Upper lobe of right lung (tissue), 1 donor: ENCODE measurements around the gene ZSCAN5B. TPM values are rescaled to one million over a fixed set of nuclear protein-coding genes. Genes with fewer than 3 reads are reported as not detected.

Experiments
- ATAC-seq: fragments of 200-7000 bp; cut with Tn5 transposase; one replicate; pipeline ENCODE4 v1.9.1; 2020; ENCODE audit warnings: mild to moderate bottlenecking, moderate library complexity
- DNase-seq: peaks from one replicate; pipeline ENCODE4 v3.0.0-alpha.2; 2020
- H3K27ac ChIP-seq: fragments of 200-600 bp; one replicate; pipeline ENCODE4 v1.8.0; 2022
- H3K27me3 ChIP-seq: fragments of 200-600 bp; one replicate; pipeline ENCODE4 v1.8.0; 2022; ENCODE audit warnings: mild to moderate bottlenecking
- H3K36me3 ChIP-seq: fragments of 200-600 bp; one replicate; pipeline ENCODE4 v1.8.0; 2022
- H3K4me1 ChIP-seq: fragments of 200-600 bp; one replicate; pipeline ENCODE4 v1.8.0; 2022
- H3K4me3 ChIP-seq: fragments of 200-600 bp; one replicate; pipeline ENCODE4 v1.8.0; 2022; ENCODE audit warnings: mild to moderate bottlenecking
- H3K9me3 ChIP-seq: fragments of 200-600 bp; one replicate; pipeline ENCODE4 v1.8.0; 2022
- intact Hi-C: fragments of 100-400 bp; cut with DNase I; formaldehyde crosslinking; loops from one replicate; pipeline ENCODE4 v1.11.0; 2022
- total RNA-seq: library from RNA; stranded (reverse); fragmentation: NEBNext Ultra II Directional; extraction: Animal tissue kit (Norgen Biotek cat#: 25700); gene quantifications from one replicate; pipeline ENCODE4 v1.2.1, GENCODE V29; 2021
- TF ChIP-seq, protein P1 (sequence below): fragments of 200-600 bp; IDR thresholded peaks from one replicate; pipeline ENCODE4 v1.8.0; 2022; ENCODE audit warnings: antibody characterized with exemption
- donor health status: DM: no; HTN: yes; CAD: no; lungs with severe emphysema.

ZSCAN5B gene
- total RNA-seq, 1 donor from 2014 or later: 0.20 TPM

DNA sequence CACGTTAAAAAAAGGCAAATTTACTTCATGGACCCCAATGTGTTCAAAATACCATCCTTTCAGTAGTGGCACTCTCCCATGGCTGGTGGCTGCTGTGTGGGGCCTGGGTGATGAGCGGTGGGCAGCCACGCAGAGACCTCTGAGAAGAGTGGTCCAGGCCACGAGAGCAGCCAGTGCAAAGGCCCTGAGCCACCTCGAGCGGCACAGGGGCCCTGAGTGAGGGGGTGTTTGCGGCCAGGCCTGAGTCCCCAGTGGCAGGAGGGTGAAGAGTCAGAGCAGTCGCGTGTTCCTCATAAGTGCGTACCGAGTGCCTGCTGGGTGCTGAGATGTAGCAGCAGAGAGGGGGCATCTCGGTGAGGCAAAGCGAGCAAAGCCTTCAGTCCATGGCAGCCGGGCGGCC lies 49.5 kb downstream of the ZSCAN5B start:
- DNase-seq: no peak
- Histone ChIP-seq H3K4me3 (no peak overlapping the region), H3K27ac (no peak overlapping the region), H3K9me3 (no peaks in the 10 kb centered on the region), H3K4me1 (peaks cover 4% of the 10 kb centered on the region), H3K36me3 (peaks cover 17% of the 10 kb centered on the region), H3K27me3 (no peaks in the 10 kb centered on the region)
- intact Hi-C loops: no loop called here
- ATAC-seq: no peak
- TF ChIP-seq, protein P1, sequence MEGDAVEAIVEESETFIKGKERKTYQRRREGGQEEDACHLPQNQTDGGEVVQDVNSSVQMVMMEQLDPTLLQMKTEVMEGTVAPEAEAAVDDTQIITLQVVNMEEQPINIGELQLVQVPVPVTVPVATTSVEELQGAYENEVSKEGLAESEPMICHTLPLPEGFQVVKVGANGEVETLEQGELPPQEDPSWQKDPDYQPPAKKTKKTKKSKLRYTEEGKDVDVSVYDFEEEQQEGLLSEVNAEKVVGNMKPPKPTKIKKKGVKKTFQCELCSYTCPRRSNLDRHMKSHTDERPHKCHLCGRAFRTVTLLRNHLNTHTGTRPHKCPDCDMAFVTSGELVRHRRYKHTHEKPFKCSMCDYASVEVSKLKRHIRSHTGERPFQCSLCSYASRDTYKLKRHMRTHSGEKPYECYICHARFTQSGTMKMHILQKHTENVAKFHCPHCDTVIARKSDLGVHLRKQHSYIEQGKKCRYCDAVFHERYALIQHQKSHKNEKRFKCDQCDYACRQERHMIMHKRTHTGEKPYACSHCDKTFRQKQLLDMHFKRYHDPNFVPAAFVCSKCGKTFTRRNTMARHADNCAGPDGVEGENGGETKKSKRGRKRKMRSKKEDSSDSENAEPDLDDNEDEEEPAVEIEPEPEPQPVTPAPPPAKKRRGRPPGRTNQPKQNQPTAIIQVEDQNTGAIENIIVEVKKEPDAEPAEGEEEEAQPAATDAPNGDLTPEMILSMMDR: no peak

DNA sequence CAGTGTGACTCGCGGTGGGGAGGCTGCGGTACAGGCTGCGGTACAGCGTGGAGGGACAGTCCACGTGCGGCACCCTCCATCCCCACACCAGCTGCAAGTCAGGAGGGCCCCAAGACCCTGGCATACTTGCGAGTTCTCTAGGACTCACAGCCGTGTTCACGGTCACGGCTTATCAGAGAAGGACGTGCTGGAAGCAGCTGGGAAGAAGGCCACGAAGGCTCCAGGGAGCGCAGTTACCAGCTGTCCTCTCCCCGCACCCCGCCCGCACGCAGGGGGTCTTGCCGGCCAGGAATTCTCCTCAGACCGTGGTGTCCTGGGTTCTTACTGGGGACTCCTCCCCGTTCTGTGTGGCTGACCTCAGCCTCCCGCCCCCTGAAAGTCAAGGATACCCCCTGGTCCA lies 50.3 kb downstream of the ZSCAN5B start:
- H3K9me3 ChIP-seq: no peaks in the 10 kb centered on the region
- no peak overlapping the region for H3K27ac ChIP-seq
- H3K27me3 ChIP-seq: no peaks in the 10 kb centered on the region
- TF ChIP-seq, protein P1: no peak
- H3K36me3 ChIP-seq: peaks cover 17% of the 10 kb centered on the region
- no peak for DNase-seq
- peaks cover 10% of the 10 kb centered on the region for H3K4me1 ChIP-seq
- no peak for ATAC-seq
- H3K4me3 ChIP-seq: no peak overlapping the region
- intact Hi-C loops: no loop called here

DNA sequence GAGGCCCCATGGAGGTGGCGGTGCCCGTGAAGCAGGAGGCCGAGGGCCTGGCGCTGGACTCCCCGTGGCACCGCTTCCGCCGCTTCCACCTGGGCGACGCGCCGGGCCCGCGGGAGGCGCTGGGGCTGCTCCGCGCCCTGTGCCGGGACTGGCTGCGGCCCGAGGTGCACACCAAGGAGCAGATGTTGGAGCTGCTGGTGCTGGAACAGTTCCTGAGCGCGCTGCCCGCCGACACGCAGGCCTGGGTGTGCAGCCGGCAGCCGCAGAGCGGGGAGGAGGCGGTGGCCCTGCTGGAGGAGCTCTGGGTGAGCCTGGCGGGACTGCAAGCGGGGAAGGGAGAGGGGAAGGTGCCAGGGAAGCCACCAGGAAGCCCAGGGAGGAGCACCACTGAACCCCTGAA lies 50.7 kb downstream of the ZSCAN5B start:
- intact Hi-C loops: no loop called here
- Histone ChIP-seq H3K4me3 (no peak overlapping the region), H3K36me3 (peaks cover 17% of the 10 kb centered on the region), H3K27ac (no peak overlapping the region), H3K27me3 (no peaks in the 10 kb centered on the region), H3K4me1 (peaks cover 14% of the 10 kb centered on the region), H3K9me3 (no peaks in the 10 kb centered on the region)
- ATAC-seq (no peak), DNase-seq (no peak)
- TF ChIP-seq, protein P1: no peak

DNA sequence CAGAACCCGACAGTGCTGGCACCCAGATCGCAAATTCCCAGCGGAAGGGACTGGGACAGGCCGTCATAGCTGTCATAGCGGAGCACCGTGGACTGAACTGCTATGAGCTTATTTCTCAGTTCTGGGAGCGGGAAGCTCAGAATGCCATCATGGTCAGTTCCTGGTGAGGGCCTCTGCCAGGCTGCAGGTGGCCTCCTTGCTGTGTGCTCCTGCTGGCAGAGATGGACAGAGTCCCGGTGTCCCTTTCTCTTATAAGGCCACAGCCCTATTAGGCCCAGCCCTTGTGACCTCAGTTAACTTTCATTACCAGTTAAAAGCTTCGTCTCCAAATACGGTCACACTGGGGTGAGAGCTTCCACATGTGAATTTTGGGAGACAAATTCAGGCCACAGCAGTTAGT lies 51.9 kb downstream of the ZSCAN5B start:
- Histone ChIP-seq H3K9me3 (no peaks in the 10 kb centered on the region), H3K4me1 (peaks cover 14% of the 10 kb centered on the region), H3K36me3 (peaks cover 17% of the 10 kb centered on the region), H3K27me3 (no peaks in the 10 kb centered on the region), H3K4me3 (no peak overlapping the region), H3K27ac (no peak overlapping the region)
- ATAC-seq (no peak), DNase-seq (no peak)
- TF ChIP-seq, protein P1: no peak
- intact Hi-C loops: no loop called here

DNA sequence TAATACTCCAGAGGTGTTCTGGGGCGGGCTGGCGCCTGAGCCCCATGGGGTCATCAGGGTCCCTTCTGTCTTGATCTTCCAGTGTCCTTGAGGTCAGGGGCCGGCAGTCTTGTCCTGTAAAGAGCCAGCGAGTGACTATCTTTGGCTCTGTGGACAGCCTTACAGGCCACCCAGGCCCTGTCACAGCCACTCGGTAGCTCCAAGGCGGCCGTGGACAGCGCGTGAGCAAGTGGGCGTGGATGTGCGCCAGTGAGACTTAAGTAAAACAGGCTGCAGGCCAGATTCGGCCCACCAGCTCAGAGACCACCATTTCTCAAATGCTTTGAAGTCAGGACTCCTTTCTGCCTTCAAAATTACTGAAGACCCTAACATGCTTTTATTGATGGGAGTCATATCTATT lies 52.8 kb downstream of the ZSCAN5B start:
- H3K4me1 ChIP-seq: peaks cover 19% of the 10 kb centered on the region

More for the DNA sequence above, 52.8 kb downstream of the ZSCAN5B start:
- ATAC-seq: no peak
- TF ChIP-seq, protein P1: no peak
- intact Hi-C loops: no loop called here
- Histone ChIP-seq H3K27ac (peak overlapping the region; percentile 8), H3K9me3 (no peaks in the 10 kb centered on the region), H3K4me3 (no peak overlapping the region), H3K27me3 (no peaks in the 10 kb centered on the region), H3K36me3 (peaks cover 17% of the 10 kb centered on the region)
- no peak for DNase-seq
